ENCODE measurements around the gene SH3GLB1. TPM values are rescaled to one million over a fixed set of nuclear protein-coding genes. Genes with fewer than 3 reads are reported as not detected.

The SH3GLB1 gene
- total RNA-seq, 4 donors from 2014 or later: 94.9 to 135 (median 98.6) TPM

- TF ChIP-seq CTCF (IDR thresholded peaks at IDR 0.05; ENCODE audit: low read depth): no peak
These were observed 60.1 kb downstream of the SH3GLB1 start for GRCh38 chr1:86764523-86764922.

- no peak for TF ChIP-seq CTCF (IDR thresholded peaks at IDR 0.05; ENCODE audit: low read depth)
These were observed 60.7 kb downstream of the SH3GLB1 start for GRCh38 chr1:86765073-86765472.

GRCh38 chr1:86765674-86766073, 61.3 kb downstream of the SH3GLB1 start:
- no peak for TF ChIP-seq CTCF (IDR thresholded peaks at IDR 0.05; ENCODE audit: low read depth)

GRCh38 chr1:86768554-86768953, 64.2 kb downstream of the SH3GLB1 start:
- no peak for TF ChIP-seq CTCF (IDR thresholded peaks at IDR 0.05; ENCODE audit: low read depth)

- TF ChIP-seq CTCF (IDR thresholded peaks at IDR 0.05; ENCODE audit: low read depth): no peak
These were observed 64.7 kb downstream of the SH3GLB1 start for GRCh38 chr1:86769065-86769464.

GRCh38 chr1:86773341-86774288, 69.2 kb downstream of the SH3GLB1 start:
- no peak for TF ChIP-seq CTCF (IDR thresholded peaks at IDR 0.05; ENCODE audit: low read depth)
